ENCODE measurements around the gene RPLP2.

Gene RPLP2

GRCh38 chr11:791658-792534, 17.9 kb upstream of the RPLP2 start:
- DNase-seq (ENCODE audit: low read depth in 2 of 2) = no peak

DNA sequence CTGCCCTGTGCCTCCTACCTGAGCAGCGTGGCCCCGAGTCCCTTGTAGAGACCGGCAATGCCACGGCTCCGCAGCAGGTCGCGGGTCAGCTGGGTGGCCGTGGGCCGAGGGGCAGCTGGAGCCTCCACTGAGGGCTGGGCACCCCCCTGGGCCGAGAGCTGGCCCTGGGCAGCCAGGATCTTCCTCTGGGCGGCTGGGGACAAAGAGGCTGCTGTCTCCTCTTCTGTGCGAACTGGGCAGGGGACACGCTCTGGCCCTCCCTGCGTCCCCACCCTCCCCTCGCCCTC, 17.3 kb upstream of the RPLP2 start:
- DNase-seq (ENCODE audit: low read depth in 2 of 2) = no peak

DNA sequence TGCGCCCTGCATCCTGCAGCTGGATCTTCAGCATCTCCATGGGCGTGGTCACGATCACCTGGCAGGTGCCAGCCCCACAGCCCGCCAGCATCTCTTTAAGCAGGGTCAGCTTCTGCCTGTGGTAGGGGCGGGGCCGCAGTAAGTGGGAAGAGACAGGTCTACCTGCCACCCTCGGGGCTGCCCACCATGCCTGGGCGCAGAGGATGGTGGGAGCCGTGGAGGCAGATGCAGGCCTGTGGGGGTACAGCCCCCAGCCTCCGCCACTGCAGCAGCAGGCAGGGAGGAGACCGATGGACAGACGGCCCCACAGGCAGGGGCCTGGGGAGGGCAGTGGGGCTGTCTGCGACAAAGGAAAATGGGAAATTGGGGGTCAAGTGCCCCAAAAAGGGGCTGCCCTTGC, 16.9 kb upstream of the RPLP2 start:
- no peak for DNase-seq (ENCODE audit: low read depth in 2 of 2)

DNA sequence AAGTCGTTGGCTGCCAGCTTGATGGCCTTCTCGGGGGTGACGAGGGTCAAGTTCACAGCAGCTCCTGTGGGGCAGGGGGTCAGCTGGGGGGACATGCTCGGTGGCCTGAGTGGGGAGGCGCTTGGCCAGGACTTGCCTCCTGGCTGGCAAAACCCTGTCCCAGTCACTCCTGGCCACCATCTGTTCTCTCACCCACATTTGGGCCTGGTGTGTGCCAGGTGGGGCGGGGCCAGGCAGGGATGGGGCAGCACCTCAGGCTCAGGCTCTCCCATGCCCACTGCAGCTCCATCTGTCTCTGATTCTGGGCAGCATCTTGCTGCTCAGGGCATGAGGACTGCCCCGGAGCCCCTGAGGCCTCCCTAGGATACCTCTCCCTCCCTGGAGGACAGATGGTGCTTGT, 16.2 kb upstream of the RPLP2 start:
- DNase-seq (ENCODE audit: low read depth in 2 of 2) = no peak

GRCh38 chr11:794013-794765, 15.6 kb upstream of the RPLP2 start:
- DNase-seq (ENCODE audit: low read depth in 2 of 2) = no peak

DNA sequence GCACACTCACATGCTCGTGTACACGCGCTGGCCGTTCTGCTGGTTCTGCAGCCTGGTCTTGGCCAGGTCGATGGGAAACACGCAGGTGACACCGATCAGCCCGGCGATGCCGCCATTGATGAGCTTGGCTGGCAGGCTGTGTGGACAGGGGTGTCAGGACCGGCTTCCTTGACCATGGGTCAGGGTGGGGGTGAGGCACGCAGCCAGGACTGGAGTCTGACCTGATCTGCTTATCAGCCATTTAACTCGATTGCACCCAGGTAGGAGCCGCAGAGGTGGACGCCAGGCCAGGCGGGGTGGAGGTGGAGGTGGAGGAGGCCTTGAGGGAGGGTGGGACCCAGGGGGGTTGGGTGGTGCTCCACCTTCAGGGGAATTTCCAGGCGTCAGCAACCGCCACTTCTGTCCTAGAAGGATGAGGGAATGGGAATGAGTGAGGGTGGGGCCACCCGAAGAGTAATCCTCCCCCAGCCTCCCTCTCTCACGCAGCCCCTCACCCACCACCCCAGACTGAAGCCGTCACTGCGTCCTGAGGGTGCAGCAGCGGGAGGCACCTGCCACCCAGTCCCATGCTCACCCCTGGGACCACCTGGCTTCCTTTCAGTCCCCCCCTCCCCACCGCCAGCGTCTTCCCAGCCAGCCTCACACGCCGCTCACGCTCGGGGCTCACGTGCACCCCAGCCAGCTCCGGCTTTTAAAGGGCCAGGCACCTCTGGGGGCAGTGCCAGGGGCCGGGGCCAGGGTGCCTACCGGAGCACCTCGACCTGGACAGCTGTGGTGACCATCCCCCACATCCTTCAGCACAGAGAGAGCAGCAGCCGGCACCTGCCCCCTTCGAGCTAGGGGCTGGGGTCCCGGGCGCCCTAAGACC, 14.8 kb upstream of the RPLP2 start:
- no peak for DNase-seq (ENCODE audit: low read depth in 2 of 2)

DNA sequence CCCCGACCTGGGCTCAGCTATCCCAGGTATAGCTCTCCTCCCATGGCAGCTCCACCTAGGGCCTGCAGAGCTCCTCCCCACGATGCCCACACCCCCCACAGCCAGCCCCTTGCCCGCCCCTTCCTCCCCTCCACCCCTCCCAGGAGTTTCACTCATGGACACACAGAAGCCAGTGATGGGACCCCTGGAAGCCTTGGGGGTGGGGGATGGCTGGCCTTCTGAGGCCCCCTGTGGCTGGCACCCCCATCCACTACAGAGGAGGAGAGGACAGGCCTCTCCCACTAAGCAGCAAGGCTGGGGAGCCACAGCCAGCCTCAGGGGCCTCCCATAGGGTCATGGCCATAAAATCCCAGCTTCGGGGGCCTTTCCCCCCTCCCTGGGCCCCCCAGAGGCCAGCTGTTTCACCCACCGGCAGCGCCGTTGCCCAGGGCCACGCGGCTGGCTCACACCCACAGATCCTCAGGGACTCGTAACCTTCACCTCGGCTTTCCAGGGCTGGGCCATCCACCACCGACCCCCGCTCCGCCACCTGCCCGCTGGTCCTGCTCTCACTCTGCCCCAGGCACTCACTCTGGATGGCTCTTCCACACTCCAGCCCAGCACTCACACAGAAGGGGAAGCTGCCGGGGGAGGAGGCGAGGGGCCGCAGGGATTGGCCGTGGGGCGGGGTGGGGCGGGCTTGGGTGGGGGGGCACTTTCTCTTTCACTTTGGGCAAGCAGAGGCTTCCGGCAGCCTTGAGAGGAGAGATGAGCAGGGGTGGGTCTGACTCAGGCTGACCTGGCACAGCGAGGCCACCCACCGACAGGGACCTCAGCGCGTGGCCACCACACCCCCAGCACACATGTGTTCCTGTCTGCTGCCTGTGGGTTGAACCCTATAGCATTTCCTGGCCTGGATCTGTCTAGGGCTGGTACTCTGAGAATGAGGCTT, 13.9 kb upstream of the RPLP2 start:
- DNase-seq (ENCODE audit: low read depth in 2 of 2) = peak; percentile 75 to 81

GRCh38 chr11:796565-797295, 13.0 kb upstream of the RPLP2 start:
- no peak for DNase-seq (ENCODE audit: low read depth in 2 of 2)

GRCh38 chr11:797296-798092, 12.3 kb upstream of the RPLP2 start:
- peak; percentile 66 to 76 for DNase-seq (ENCODE audit: low read depth in 2 of 2)

DNA sequence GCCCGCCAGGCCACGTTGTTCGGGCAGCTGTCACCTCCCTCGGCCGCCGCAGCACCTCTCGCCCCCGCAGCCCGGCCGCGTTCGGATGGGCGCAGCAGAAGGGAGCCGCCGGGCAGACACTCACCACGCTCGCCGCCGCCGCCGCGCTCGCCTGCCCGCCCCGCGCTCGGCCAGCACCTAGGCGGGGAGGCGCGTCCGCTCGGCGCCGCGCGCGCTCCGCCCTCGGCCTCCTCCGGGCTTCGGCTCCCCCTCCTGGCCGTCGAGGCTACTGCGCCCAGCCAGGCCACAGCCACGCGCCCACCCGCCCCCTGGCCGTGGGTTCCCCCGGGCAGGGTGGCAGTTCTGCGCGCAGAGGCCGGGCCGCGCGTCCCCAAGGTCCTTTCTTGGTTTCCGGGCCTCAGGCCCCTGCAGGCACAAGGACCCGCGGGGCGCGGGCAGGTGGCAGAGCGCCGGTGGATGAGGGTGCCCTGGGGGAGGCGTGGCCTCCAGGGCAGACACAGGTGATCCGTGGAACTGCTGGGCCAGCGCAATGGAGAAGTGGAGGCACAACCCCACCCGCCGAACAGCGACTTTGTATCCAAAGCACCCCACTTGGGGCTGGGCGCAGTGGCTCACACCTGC, 11.6 kb upstream of the RPLP2 start, which contains the start of gene SLC25A22:
SLC25A22 (minus strand) TSS at position 189 of the 621 bp plus-strand sequence. CDS start 3,275 bp downstream, outside the sequence.
- DNase-seq (ENCODE audit: low read depth in 2 of 2) = peak; percentile 76 to 79

DNA sequence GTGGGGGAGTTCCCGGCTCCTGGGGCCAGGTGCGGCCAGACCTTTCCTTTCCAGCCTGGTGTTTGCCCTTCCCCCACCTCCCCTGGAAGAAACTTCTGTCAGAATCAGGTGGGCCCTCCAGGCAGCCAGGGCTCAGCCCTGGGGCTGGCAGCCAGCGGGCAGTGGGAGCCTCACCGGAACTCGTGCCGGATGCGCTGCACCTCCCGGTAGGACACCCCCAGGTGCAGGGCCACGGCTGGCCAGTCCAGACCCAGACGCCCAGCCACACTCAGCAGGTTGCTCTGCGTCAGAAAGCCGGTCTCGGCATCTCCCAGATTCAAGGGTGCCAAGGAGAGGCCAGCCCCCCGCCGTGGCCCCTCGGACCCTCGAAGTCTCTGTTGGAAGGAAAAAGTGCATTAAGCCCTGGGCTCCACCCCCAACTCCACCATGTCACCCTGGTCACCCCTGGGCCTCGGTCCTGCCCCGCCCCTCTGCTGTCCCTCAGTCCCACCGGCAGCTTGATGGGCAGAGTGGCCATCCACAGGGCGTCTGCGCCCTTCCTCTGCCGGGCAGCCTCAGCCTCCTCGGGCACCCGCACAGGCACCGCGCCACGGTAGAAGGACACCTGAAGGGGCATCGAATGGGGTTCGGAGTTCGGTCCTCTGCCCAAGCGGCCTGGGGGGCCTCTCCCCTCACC, 10.0 kb upstream of the RPLP2 start:
- no peak for DNase-seq (ENCODE audit: low read depth in 2 of 2)

GRCh38 chr11:800473-800872, 9.3 kb upstream of the RPLP2 start:
- DNase-seq (ENCODE audit: low read depth in 2 of 2) = no peak

- no peak for DNase-seq (ENCODE audit: low read depth in 2 of 2)
Observed at GRCh38 chr11:801097-801780, 8.5 kb upstream of the RPLP2 start.

GRCh38 chr11:802018-802617, 7.6 kb upstream of the RPLP2 start:
- DNase-seq (ENCODE audit: low read depth in 2 of 2) = no peak

GRCh38 chr11:802693-803466, 6.9 kb upstream of the RPLP2 start:
- no peak for DNase-seq (ENCODE audit: low read depth in 2 of 2)

- DNase-seq (ENCODE audit: low read depth in 2 of 2) = no peak
Observed at GRCh38 chr11:803467-803742, 6.4 kb upstream of the RPLP2 start.

Data from stimulated activated CD8-positive, alpha-beta memory T cell treated with anti-CD3 and anti-CD28 coated beads, Interleukin-2, amount 100 ng/mL, for 48 hours (primary cell).